GM12865 (cell line): ENCODE results near the gene CLEC20A.

Source experiments
- DNase-seq: peaks from one replicate; pipeline ENCODE4 v3.0.0; 2010; ENCODE audit warnings: low read depth
- H3K4me3 ChIP-seq: 2 replicates; pipeline ENCODE4 v1.5.1; 2011; ENCODE audit warnings: mild to moderate bottlenecking, low read depth, low read length, control low read depth
- CTCF ChIP-seq: IDR thresholded peaks from 2 replicates; pipeline ENCODE4 v1.5.1; 2011; ENCODE audit warnings: low read length, control low read depth, low read depth, inconsistent platforms; ENCODE audit not compliant: insufficient read depth; ENCODE audit errors: missing control alignments

Gene CLEC20A

GRCh38 chr1:178501705-178502329 lies 5.1 kb upstream of the CLEC20A start:
- H3K4me3 ChIP-seq: no peak overlapping the region
- peak; percentile 68 for DNase-seq
- peak; percentile 94 for TF ChIP-seq CTCF

DNA sequence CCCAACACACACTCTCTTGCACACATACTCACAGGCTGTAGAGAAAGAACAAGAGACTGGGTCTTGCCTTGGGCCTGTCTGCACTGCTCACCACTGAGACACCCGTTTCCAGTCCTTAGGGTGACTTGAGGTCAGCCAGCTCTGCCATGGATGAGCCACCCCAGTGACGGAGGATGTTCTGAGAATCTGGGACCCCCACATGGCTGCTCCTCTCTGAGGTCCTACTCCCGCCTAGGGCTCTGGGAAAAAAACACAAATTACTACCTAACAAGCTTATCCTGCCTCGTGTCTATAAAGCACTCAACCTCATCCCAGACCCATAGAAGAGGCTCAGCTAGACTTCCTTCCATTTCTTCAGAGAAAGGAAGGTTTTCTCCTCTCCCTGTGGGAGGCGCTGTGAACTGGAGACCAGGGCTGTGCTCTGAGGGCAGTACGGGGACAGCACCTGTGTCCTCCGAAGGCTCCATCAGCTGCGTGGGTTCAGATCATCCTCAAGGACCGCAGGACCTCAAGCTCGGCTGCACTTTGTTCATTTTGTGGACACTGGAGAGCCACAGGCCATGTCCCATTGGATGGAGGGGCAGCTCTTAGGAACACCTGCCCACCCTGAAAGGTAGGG lies 4.3 kb upstream of the CLEC20A start:
- no peak for DNase-seq
- no peak for TF ChIP-seq CTCF
- no peak overlapping the region for H3K4me3 ChIP-seq

DNA sequence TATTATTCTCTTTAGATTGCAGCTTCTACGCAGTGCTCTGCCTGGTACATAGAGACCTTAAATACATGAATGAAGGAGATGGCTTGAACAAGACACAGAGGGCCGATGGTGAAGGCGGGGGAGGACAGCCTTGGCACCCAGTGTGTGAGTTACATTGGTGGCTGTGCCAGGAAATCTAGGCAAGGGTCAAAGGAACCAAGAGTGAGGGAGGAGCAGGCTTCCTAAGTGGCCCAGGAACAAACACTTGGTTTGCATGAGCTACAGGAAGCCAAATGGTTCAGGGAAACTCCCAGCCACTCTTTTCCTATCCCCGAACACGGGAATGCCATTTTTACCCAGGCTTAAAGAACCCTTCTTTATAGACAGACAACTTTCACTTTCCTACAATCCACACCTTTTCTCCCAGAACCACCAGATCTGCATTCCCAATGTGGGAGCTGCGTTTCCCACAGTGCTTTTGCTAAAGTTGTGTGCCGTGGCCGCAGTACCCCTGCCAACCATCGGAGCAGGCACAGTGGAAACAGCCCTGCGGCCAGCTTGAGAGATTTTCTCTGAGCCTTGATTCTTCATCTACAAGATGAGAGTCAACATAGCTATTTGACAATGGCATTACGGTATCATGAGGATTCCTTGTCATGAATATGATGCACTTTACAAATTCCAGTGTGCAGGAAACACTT lies 3.5 kb upstream of the CLEC20A start:
- no peak overlapping the region for H3K4me3 ChIP-seq
- no peak for DNase-seq
- no peak for TF ChIP-seq CTCF

- no peak for DNase-seq
- no peak for TF ChIP-seq CTCF
- no peak overlapping the region for H3K4me3 ChIP-seq
These were observed 2.3 kb upstream of the CLEC20A start for GRCh38 chr1:178498896-178499675.

DNA sequence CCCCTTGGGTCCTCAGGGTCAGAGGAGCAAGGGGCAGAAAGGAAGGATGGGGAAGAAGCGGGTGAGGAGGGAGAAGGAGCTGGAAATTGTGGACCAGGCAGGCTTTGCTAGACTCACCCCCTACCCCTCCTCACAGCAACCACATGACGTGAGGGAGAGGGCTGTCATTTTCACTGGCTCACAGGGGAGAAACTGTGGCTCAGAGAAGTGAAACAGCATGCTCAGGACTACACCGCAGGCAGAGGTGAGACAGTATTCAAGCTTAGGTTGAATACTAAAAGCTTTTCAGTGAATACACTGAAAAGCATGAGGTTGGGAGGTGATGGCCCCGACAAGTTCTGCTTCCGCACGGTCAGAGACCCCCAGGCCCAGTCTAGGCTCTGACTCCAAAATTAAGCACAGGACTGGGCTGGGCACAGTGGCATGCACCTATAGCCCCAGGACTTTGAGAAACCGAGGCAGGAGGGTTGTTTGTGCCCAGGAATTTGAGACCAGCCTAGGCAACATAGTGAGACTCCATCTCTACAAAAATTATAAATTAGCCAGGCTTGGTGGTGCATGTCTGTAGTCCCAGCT lies 1.2 kb upstream of the CLEC20A start:
- no peak overlapping the region for H3K4me3 ChIP-seq
- no peak for TF ChIP-seq CTCF
- DNase-seq: no peak

- TF ChIP-seq CTCF: no peak
- no peak for DNase-seq
- H3K4me3 ChIP-seq: no peak overlapping the region
These were observed 889 bp downstream of the CLEC20A start for GRCh38 chr1:178495741-178496409.
